Gastrocnemius medialis (tissue), 4 donors: Measurements from ENCODE around the gene ALKBH4.

Source experiments
- POLR2A ChIP-seq, 2 donors: fragments of 450-650 bp; IDR thresholded peaks; one replicate each; pipeline ENCODE4 v1.6.1; 2017; ENCODE audit warnings: antibody characterized with exemption in 2 of 2, mild to moderate bottlenecking in 2 of 2, moderate library complexity in 2 of 2
- TF ChIP-seq, protein P1 (sequence below), 5 experiments: fragments of 450-650 bp in 3 of 5; fragments of 200-600 bp in 2 of 5; sonication (generic) in 2 of 5; IDR thresholded peaks in 4 of 5; conservative IDR thresholded peaks in 1 of 5; 1 replicate in 4 of 5; 2 replicates in 1 of 5; pipeline ENCODE4 v1.5.1; 2016 to 2019; ENCODE audit warnings: antibody characterized with exemption in 5 of 5, mild to moderate bottlenecking in 3 of 5, moderate library complexity in 3 of 5

- TF ChIP-seq, protein P1, sequence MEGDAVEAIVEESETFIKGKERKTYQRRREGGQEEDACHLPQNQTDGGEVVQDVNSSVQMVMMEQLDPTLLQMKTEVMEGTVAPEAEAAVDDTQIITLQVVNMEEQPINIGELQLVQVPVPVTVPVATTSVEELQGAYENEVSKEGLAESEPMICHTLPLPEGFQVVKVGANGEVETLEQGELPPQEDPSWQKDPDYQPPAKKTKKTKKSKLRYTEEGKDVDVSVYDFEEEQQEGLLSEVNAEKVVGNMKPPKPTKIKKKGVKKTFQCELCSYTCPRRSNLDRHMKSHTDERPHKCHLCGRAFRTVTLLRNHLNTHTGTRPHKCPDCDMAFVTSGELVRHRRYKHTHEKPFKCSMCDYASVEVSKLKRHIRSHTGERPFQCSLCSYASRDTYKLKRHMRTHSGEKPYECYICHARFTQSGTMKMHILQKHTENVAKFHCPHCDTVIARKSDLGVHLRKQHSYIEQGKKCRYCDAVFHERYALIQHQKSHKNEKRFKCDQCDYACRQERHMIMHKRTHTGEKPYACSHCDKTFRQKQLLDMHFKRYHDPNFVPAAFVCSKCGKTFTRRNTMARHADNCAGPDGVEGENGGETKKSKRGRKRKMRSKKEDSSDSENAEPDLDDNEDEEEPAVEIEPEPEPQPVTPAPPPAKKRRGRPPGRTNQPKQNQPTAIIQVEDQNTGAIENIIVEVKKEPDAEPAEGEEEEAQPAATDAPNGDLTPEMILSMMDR (IDR thresholded peaks at IDR 0.05 in 4 of 5, conservative IDR thresholded peaks at IDR 0.05 in 1 of 5), result no peak
- no peak for TF ChIP-seq POLR2A (IDR thresholded peaks at IDR 0.05)
Measured at GRCh38 chr7:102410123-102410522, 54.5 kb downstream of the ALKBH4 start.
